PFSK-1 (cell line): ENCODE data around the gene TNC.

Experiments used
- FOXP2 ChIP-seq: optimal IDR thresholded peaks from 2 replicates; pipeline ENCODE3; 2011; ENCODE audit warnings: borderline replicate concordance, control low read depth, inconsistent platforms; ENCODE audit not compliant: insufficient read depth; ENCODE audit errors: extremely low read length, extremely low read depth
- POLR2AphosphoS5 ChIP-seq: IDR thresholded peaks from 2 replicates; pipeline ENCODE4 v1.6.1; 2012; ENCODE audit warnings: low read depth, mild to moderate bottlenecking, control low read depth, low read length, moderate library complexity
- SIN3A ChIP-seq: IDR thresholded peaks from 2 replicates; pipeline ENCODE4 v1.6.1; 2012; ENCODE audit warnings: mild to moderate bottlenecking, low read length, moderate library complexity, borderline replicate concordance; ENCODE audit not compliant: insufficient read depth
- TAF1 ChIP-seq: IDR thresholded peaks from 2 replicates; pipeline ENCODE4 v1.6.1; 2012; ENCODE audit warnings: low read length, control low read depth, borderline replicate concordance; ENCODE audit not compliant: insufficient read depth
- TF ChIP-seq, protein P1 (sequence below), 2 experiments: IDR thresholded peaks; 2 replicates each; pipeline versions ENCODE4 v1.6.1 to v1.8.0; 2011 to 2012; ENCODE audit warnings: low read depth in 2 of 2, low read length in 2 of 2, control low read depth in 1 of 2, inconsistent platforms in 1 of 2, mild to moderate bottlenecking in 1 of 2, moderate library complexity in 1 of 2; ENCODE audit not compliant: insufficient read depth in 1 of 2

The TNC gene

DNA sequence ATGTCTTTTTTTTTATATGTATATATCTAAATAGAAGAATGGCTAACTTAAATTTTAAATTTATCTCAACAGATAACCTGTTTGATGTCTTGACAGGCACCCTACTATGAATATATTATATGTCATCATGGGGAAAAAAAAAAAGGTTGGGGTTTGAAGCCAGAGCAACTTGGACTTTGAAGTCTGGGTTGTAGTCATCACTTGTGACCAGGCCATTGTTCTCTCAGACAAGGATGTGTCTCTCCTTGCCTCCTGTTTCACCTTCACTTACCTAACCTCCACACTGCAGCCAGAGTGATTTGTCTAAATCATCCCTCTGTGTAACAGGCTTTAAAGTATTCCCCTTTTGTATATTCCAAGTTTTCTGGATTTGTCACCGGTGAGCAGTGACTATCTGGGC is 130.8 kb downstream of the TNC start:
- TF ChIP-seq TAF1, result no peak
- TF ChIP-seq, protein P1, sequence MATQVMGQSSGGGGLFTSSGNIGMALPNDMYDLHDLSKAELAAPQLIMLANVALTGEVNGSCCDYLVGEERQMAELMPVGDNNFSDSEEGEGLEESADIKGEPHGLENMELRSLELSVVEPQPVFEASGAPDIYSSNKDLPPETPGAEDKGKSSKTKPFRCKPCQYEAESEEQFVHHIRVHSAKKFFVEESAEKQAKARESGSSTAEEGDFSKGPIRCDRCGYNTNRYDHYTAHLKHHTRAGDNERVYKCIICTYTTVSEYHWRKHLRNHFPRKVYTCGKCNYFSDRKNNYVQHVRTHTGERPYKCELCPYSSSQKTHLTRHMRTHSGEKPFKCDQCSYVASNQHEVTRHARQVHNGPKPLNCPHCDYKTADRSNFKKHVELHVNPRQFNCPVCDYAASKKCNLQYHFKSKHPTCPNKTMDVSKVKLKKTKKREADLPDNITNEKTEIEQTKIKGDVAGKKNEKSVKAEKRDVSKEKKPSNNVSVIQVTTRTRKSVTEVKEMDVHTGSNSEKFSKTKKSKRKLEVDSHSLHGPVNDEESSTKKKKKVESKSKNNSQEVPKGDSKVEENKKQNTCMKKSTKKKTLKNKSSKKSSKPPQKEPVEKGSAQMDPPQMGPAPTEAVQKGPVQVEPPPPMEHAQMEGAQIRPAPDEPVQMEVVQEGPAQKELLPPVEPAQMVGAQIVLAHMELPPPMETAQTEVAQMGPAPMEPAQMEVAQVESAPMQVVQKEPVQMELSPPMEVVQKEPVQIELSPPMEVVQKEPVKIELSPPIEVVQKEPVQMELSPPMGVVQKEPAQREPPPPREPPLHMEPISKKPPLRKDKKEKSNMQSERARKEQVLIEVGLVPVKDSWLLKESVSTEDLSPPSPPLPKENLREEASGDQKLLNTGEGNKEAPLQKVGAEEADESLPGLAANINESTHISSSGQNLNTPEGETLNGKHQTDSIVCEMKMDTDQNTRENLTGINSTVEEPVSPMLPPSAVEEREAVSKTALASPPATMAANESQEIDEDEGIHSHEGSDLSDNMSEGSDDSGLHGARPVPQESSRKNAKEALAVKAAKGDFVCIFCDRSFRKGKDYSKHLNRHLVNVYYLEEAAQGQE (IDR thresholded peaks at IDR 0.05; ENCODE audit: insufficient read depth in 1 of 2, low read depth in 2 of 2, low read length in 2 of 2), result no peak
- no peak for TF ChIP-seq POLR2AphosphoS5
- no peak for TF ChIP-seq FOXP2
- no peak for TF ChIP-seq SIN3A

DNA sequence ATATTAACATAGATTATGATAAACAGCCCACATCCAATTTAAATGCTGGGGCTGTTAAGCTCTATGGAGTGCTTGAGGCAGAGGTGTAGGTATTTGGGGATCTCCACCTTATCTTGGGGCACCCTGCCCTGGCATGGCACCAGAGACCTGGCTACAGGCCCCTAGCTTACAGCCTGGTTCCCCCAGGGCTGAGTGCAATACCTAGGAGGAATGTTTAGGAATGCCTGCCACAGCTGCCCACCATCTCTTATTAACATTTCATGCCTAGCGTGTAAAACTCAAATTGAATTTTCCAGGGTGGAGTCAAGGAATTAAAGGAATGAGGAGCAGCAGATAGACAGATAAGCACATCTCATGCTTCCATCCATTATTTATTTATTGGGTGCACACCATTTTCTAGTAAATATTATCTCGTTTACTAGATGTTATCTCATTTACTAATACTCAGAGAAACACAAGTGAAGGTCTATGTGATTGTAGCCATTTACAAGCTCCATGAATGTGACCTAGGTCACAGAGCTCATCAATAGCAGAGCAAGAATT is 131.9 kb downstream of the TNC start:
- no peak for TF ChIP-seq POLR2AphosphoS5
- TF ChIP-seq, protein P1 (IDR thresholded peaks at IDR 0.05; ENCODE audit: insufficient read depth in 1 of 2, low read depth in 2 of 2, low read length in 2 of 2), result no peak
- no peak for TF ChIP-seq SIN3A

GRCh38 chr9:114981063-114981462 is 136.9 kb downstream of the TNC start:
- TF ChIP-seq TAF1, result no peak
- TF ChIP-seq FOXP2, result no peak
- TF ChIP-seq POLR2AphosphoS5, result no peak
- TF ChIP-seq, protein P1 (IDR thresholded peaks at IDR 0.05; ENCODE audit: insufficient read depth in 1 of 2, low read depth in 2 of 2, low read length in 2 of 2), result no peak
- no peak for TF ChIP-seq SIN3A

GRCh38 chr9:114973216-114973615 is 144.7 kb downstream of the TNC start:
- TF ChIP-seq, protein P1 (IDR thresholded peaks at IDR 0.05; ENCODE audit: insufficient read depth in 1 of 2, low read depth in 2 of 2, low read length in 2 of 2), result no peak
- TF ChIP-seq TAF1, result no peak
- no peak for TF ChIP-seq POLR2AphosphoS5
- TF ChIP-seq FOXP2, result no peak
- no peak for TF ChIP-seq SIN3A
